ENCODE data around the gene SLC17A1. TPM values are rescaled to one million over a fixed set of nuclear protein-coding genes. Genes with fewer than 3 reads are reported as not detected.
"Not testable (repeated sequence)": the region's sequence is repeated elsewhere in the genome, so short reads cannot be mapped to it uniquely, and the experiment has no call there.

Gene SLC17A1
- total and polyA plus RNA-seq, 4 donors: not detected

GRCh38 chr6:25753079-25753478 is 78.8 kb downstream of the SLC17A1 start:
- DNase-seq (no peak), ATAC-seq (ENCODE audit: insufficient read depth, low FRiP score) (no peak)
- no peaks in the 10 kb centered on the region for H3K9me3 ChIP-seq (ENCODE audit: control insufficient read depth in 4 of 4, insufficient read depth in 3 of 4, low read length in 3 of 4)
- no peak overlapping the region for H3K4me3 ChIP-seq
- H3K36me3 ChIP-seq (ENCODE audit: control insufficient read depth in 4 of 4, insufficient read depth in 4 of 4, low read length in 4 of 4): no peaks in the 10 kb centered on the region
- no peaks in the 10 kb centered on the region for H3K4me1 ChIP-seq (ENCODE audit: control insufficient read depth in 5 of 5, insufficient read depth in 5 of 5, low read length in 5 of 5)
- no peak for TF ChIP-seq CTCF (IDR thresholded peaks at IDR 0.05; ENCODE audit: control extremely low read depth, extremely low read depth)
- no peak overlapping the region for H3K27ac ChIP-seq (ENCODE audit: low read depth in 1 of 2, low read length in 1 of 2)
- no peak overlapping the region for H3K9ac ChIP-seq (ENCODE audit: insufficient read depth in 1 of 2, low read length in 2 of 2)
- no peaks in the 10 kb centered on the region for H3K27me3 ChIP-seq (ENCODE audit: control insufficient read depth in 3 of 3, insufficient read depth in 3 of 3, low read length in 2 of 3)

GRCh38 chr6:25750906-25751305 is 80.9 kb downstream of the SLC17A1 start:
- Histone ChIP-seq H3K9me3 (ENCODE audit: control insufficient read depth in 4 of 4, insufficient read depth in 3 of 4, low read length in 3 of 4) (no peaks in the 10 kb centered on the region), H3K27ac (ENCODE audit: low read depth in 1 of 2, low read length in 1 of 2) (no peak overlapping the region), H3K4me3 (no peak overlapping the region), H3K27me3 (ENCODE audit: control insufficient read depth in 3 of 3, insufficient read depth in 3 of 3, low read length in 2 of 3) (no peaks in the 10 kb centered on the region), H3K36me3 (ENCODE audit: control insufficient read depth in 4 of 4, insufficient read depth in 4 of 4, low read length in 4 of 4) (no peaks in the 10 kb centered on the region), H3K9ac (ENCODE audit: insufficient read depth in 1 of 2, low read length in 2 of 2) (no peak overlapping the region), H3K4me1 (ENCODE audit: control insufficient read depth in 5 of 5, insufficient read depth in 5 of 5, low read length in 5 of 5) (no peaks in the 10 kb centered on the region)
- 59 to 62% methylated on average over 3 of the region's 3 CpGs for WGBS, 2 donors
- DNase-seq (no peak), ATAC-seq (ENCODE audit: insufficient read depth, low FRiP score) (no peak)
- no peak for TF ChIP-seq CTCF (IDR thresholded peaks at IDR 0.05; ENCODE audit: control extremely low read depth, extremely low read depth)

GRCh38 chr6:25749837-25750236 is 82.0 kb downstream of the SLC17A1 start:
- Histone ChIP-seq H3K9me3 (ENCODE audit: control insufficient read depth in 4 of 4, insufficient read depth in 3 of 4, low read length in 3 of 4) (no peaks in the 10 kb centered on the region), H3K4me1 (ENCODE audit: control insufficient read depth in 5 of 5, insufficient read depth in 5 of 5, low read length in 5 of 5) (no peaks in the 10 kb centered on the region), H3K27ac (ENCODE audit: low read depth in 1 of 2, low read length in 1 of 2) (no peak overlapping the region), H3K36me3 (ENCODE audit: control insufficient read depth in 4 of 4, insufficient read depth in 4 of 4, low read length in 4 of 4) (no peaks in the 10 kb centered on the region), H3K9ac (ENCODE audit: insufficient read depth in 1 of 2, low read length in 2 of 2) (no peak overlapping the region), H3K4me3 (no peak overlapping the region), H3K27me3 (ENCODE audit: control insufficient read depth in 3 of 3, insufficient read depth in 3 of 3, low read length in 2 of 3) (no peaks in the 10 kb centered on the region)
- no peak for DNase-seq
- no peak for ATAC-seq (ENCODE audit: insufficient read depth, low FRiP score)
- 39 to 60% methylated on average over 2 of the region's 2 CpGs for WGBS, 2 donors
- no peak for TF ChIP-seq CTCF (IDR thresholded peaks at IDR 0.05; ENCODE audit: control extremely low read depth, extremely low read depth)

GRCh38 chr6:25748601-25749517 is 83.0 kb downstream of the SLC17A1 start:
- WGBS, 2 donors: 73 to 75% methylated on average over 17 of the region's 17 CpGs
- not testable (repeated sequence) for ATAC-seq (ENCODE audit: insufficient read depth, low FRiP score); H3K36me3 ChIP-seq (ENCODE audit: control insufficient read depth in 4 of 4, insufficient read depth in 4 of 4, low read length in 4 of 4)

More at GRCh38 chr6:25748601-25749517, 83.0 kb downstream of the SLC17A1 start:
- DNase-seq; H3K9ac ChIP-seq (ENCODE audit: insufficient read depth in 1 of 2, low read length in 2 of 2); H3K9me3 ChIP-seq (ENCODE audit: control insufficient read depth in 4 of 4, insufficient read depth in 3 of 4, low read length in 3 of 4); H3K4me3 ChIP-seq; H3K27me3 ChIP-seq (ENCODE audit: control insufficient read depth in 3 of 3, insufficient read depth in 3 of 3, low read length in 2 of 3); H3K4me1 ChIP-seq (ENCODE audit: control insufficient read depth in 5 of 5, insufficient read depth in 5 of 5, low read length in 5 of 5); H3K27ac ChIP-seq (ENCODE audit: low read depth in 1 of 2, low read length in 1 of 2): not testable (repeated sequence)

All from lung (tissue), 12 donors.